Kidney epithelial cell (primary cell): Measurements from ENCODE around the gene ACTG2. TPM values are rescaled to one million over a fixed set of nuclear protein-coding genes. Genes with fewer than 3 reads are reported as not detected.

Source experiments
- DNase-seq: peaks from one replicate; pipeline ENCODE4 v3.0.0-alpha.2; 2010; ENCODE audit warnings: low read depth
- H3K27me3 ChIP-seq: 2 replicates; pipeline ENCODE4 v1.6.0; 2011; ENCODE audit warnings: low read length; ENCODE audit not compliant: control insufficient read depth, insufficient read depth
- H3K36me3 ChIP-seq: 2 replicates; pipeline ENCODE4 v1.5.1; 2011; ENCODE audit warnings: low read length; ENCODE audit not compliant: control insufficient read depth, insufficient read depth
- H3K4me3 ChIP-seq: 2 replicates; pipeline ENCODE4 v1.5.1; 2011; ENCODE audit warnings: low read depth, mild to moderate bottlenecking, control low read depth, low read length
- CTCF ChIP-seq: IDR thresholded peaks from 2 replicates; pipeline ENCODE4 v1.5.1; 2011; ENCODE audit warnings: mild to moderate bottlenecking, moderate library complexity, low read length, control low read depth, inconsistent platforms; ENCODE audit not compliant: insufficient read depth, poor library complexity, severe bottlenecking
- total RNA-seq: library from RNA; depleted of rRNA; stranded (reverse); fragments of >200 nt; gene quantifications from 2 replicates; pipeline ENCODE4 v1.2.3, GENCODE V29; 2015

ACTG2 gene
- total RNA-seq, 1 donor from 2014 or later: 2.1 TPM

- peaks cover 2% of the 10 kb centered on the region for H3K27me3 ChIP-seq
- H3K4me3 ChIP-seq: peak overlapping the region; percentile 68
- DNase-seq: no peak
- no peaks in the 10 kb centered on the region for H3K36me3 ChIP-seq
- TF ChIP-seq CTCF: no peak
Measured at GRCh38 chr2:73925853-73926492, 33.2 kb downstream of the ACTG2 start.

- Histone ChIP-seq H3K36me3 (no peaks in the 10 kb centered on the region), H3K27me3 (no peaks in the 10 kb centered on the region), H3K4me3 (peak within 1 kb of the TSS; percentile 68)
- no peak for TF ChIP-seq CTCF
- peak; percentile 97 for DNase-seq
Measured at GRCh38 chr2:73926493-73927327, 33.9 kb downstream of the ACTG2 start, which contains the start of gene DGUOK. Gene DGUOK, plus strand, starts transcription at chr2:73926880. Its CDS starts 31 bp downstream, at chr2:73926911.

GRCh38 chr2:73927344-73927743 lies 34.5 kb downstream of the ACTG2 start:
- no peak for DNase-seq
- TF ChIP-seq CTCF: no peak
- Histone ChIP-seq H3K4me3 (peak overlapping the region; percentile 68), H3K27me3 (no peaks in the 10 kb centered on the region), H3K36me3 (no peaks in the 10 kb centered on the region)

GRCh38 chr2:73928963-73929347 lies 36.1 kb downstream of the ACTG2 start:
- H3K4me3 ChIP-seq: no peak overlapping the region
- no peak for TF ChIP-seq CTCF
- H3K36me3 ChIP-seq: no peaks in the 10 kb centered on the region
- DNase-seq: no peak
- no peaks in the 10 kb centered on the region for H3K27me3 ChIP-seq

GRCh38 chr2:73930386-73930785 lies 37.6 kb downstream of the ACTG2 start:
- no peaks in the 10 kb centered on the region for H3K27me3 ChIP-seq
- no peak overlapping the region for H3K4me3 ChIP-seq
- TF ChIP-seq CTCF: no peak
- DNase-seq: no peak
- H3K36me3 ChIP-seq: no peaks in the 10 kb centered on the region
